WERI-Rb-1 (cell line): ENCODE results near the gene UVRAG.

Experiments
- DNase-seq: peaks from one replicate; pipeline ENCODE4 v3.0.0-alpha.2; 2020
- H3K27ac ChIP-seq: fragments of 250-450 bp; sonication (Bioruptor Pico); 2 replicates; pipeline ENCODE4 v1.5.1; 2020; ENCODE audit warnings: mild to moderate bottlenecking, moderate library complexity
- H3K27me3 ChIP-seq: fragments of 250-450 bp; sonication (Bioruptor Pico); 2 replicates; pipeline ENCODE4 v1.5.1; 2021; ENCODE audit warnings: mild to moderate bottlenecking, low read depth, moderate library complexity; ENCODE audit not compliant: insufficient read depth, severe bottlenecking
- H3K36me3 ChIP-seq: fragments of 250-450 bp; sonication (Bioruptor Pico); 2 replicates; pipeline ENCODE4 v1.5.1; 2020; ENCODE audit warnings: mild to moderate bottlenecking, moderate library complexity
- H3K4me3 ChIP-seq: 2 replicates; pipeline ENCODE4 v1.5.1; 2011; ENCODE audit warnings: low read depth, mild to moderate bottlenecking, control low read depth, low read length
- H3K9me3 ChIP-seq: fragments of 250-450 bp; sonication (Bioruptor Pico); 2 replicates; pipeline ENCODE4 v1.5.1; 2021; ENCODE audit warnings: mild to moderate bottlenecking, moderate library complexity; ENCODE audit not compliant: severe bottlenecking
- CTCF ChIP-seq: IDR thresholded peaks from 2 replicates; pipeline ENCODE4 v1.5.1; 2011; ENCODE audit warnings: low read depth, mild to moderate bottlenecking, control low read depth, inconsistent platforms, low read length

Gene UVRAG

GRCh38 chr11:76030968-76031590 lies 216.1 kb downstream of the UVRAG start:
- no peaks in the 10 kb centered on the region for H3K9me3 ChIP-seq
- no peak for DNase-seq
- H3K27ac ChIP-seq, result no peak overlapping the region
- TF ChIP-seq CTCF, result no peak
- H3K36me3 ChIP-seq, result no peaks in the 10 kb centered on the region
- H3K27me3 ChIP-seq, result no peaks in the 10 kb centered on the region
- H3K4me3 ChIP-seq, result no peak overlapping the region

GRCh38 chr11:76033699-76034098 lies 218.7 kb downstream of the UVRAG start:
- DNase-seq, result no peak
- no peak for TF ChIP-seq CTCF
- Histone ChIP-seq H3K36me3 (no peaks in the 10 kb centered on the region), H3K9me3 (no peaks in the 10 kb centered on the region), H3K27ac (no peak overlapping the region), H3K4me3 (no peak overlapping the region), H3K27me3 (no peaks in the 10 kb centered on the region)

GRCh38 chr11:76035020-76035419 lies 220.0 kb downstream of the UVRAG start:
- Histone ChIP-seq H3K36me3 (no peaks in the 10 kb centered on the region), H3K27ac (no peak overlapping the region), H3K27me3 (no peaks in the 10 kb centered on the region), H3K9me3 (no peaks in the 10 kb centered on the region), H3K4me3 (no peak overlapping the region)
- DNase-seq, result no peak
- TF ChIP-seq CTCF, result no peak

- Histone ChIP-seq H3K36me3 (no peaks in the 10 kb centered on the region), H3K27me3 (no peaks in the 10 kb centered on the region), H3K27ac (no peak overlapping the region), H3K9me3 (no peaks in the 10 kb centered on the region), H3K4me3 (no peak overlapping the region)
- no peak for DNase-seq
- no peak for TF ChIP-seq CTCF
Observed at GRCh38 chr11:76038608-76039007, 223.6 kb downstream of the UVRAG start.

GRCh38 chr11:76041208-76041607 lies 226.2 kb downstream of the UVRAG start:
- Histone ChIP-seq H3K27ac (no peak overlapping the region), H3K4me3 (no peak overlapping the region), H3K9me3 (no peaks in the 10 kb centered on the region), H3K27me3 (no peaks in the 10 kb centered on the region), H3K36me3 (no peaks in the 10 kb centered on the region)
- DNase-seq, result no peak
- no peak for TF ChIP-seq CTCF

- Histone ChIP-seq H3K9me3 (peaks cover 3% of the 10 kb centered on the region), H3K4me3 (no peak overlapping the region), H3K36me3 (no peaks in the 10 kb centered on the region), H3K27ac (no peak overlapping the region), H3K27me3 (no peaks in the 10 kb centered on the region)
- DNase-seq, result no peak
- no peak for TF ChIP-seq CTCF
Observed at GRCh38 chr11:76044750-76045320, 229.8 kb downstream of the UVRAG start.
